Endothelial cell of umbilical vein (primary cell): Measurements from ENCODE around the gene KCNK10. TPM values are rescaled to one million over a fixed set of nuclear protein-coding genes. Genes with fewer than 3 reads are reported as not detected.

Experiments used
- BruUV-seq: library from RNA; stranded (reverse); fragments of 400-500 nt; replicated peaks from 2 replicates; lab custom pipeline; 2021; lab: Mats Ljungman, UMichigan
- CTCF ChIA-PET: fragments of 300-600, 350-600 bp; sonication (Branson Sonifier 250); formaldehyde crosslinking; loops from one replicate; lab custom pipeline; 2021; ENCODE audit warnings: antibody characterized with exemption, inconsistent platforms; lab: Charles Lee
- POLR2A ChIA-PET: fragments of 300-600, 350-600 bp; sonication (Branson Sonifier 250); formaldehyde crosslinking; loops from one replicate; lab custom pipeline; 2021; ENCODE audit warnings: antibody characterized with exemption, inconsistent platforms; lab: Charles Lee
- DNase-seq: peaks from one replicate; pipeline ENCODE4 v3.0.0-alpha.2; 2011; ENCODE audit warnings: low read depth, low spot score
- FAIRE-seq: peaks from 2 replicates; lab custom pipeline; 2011; peaks lifted over from hg19 to GRCh38; lab: Jason Lieb, UNC
- H2AFZ ChIP-seq: 2 replicates; pipeline ENCODE4 v1.6.0; 2012; ENCODE audit warnings: low read depth, low read length, control low read depth, inconsistent platforms
- H3K27ac ChIP-seq: 2 replicates; pipeline ENCODE4 v1.5.1; 2011; ENCODE audit warnings: low read depth, mild to moderate bottlenecking, control low read depth, low read length, moderate library complexity; ENCODE audit not compliant: insufficient read depth
- H3K27me3 ChIP-seq, 2 experiments: 2 replicates each; pipeline versions ENCODE4 v1.6.0 to v1.6.1; 2011; ENCODE audit warnings: low read length in 2 of 2, mixed read lengths in 1 of 2; ENCODE audit not compliant: control insufficient read depth in 2 of 2, insufficient read depth in 2 of 2
- H3K36me3 ChIP-seq, 2 experiments: 2 replicates in 1 of 2; 3 replicates in 1 of 2; pipeline ENCODE4 v1.5.1; 2011; ENCODE audit warnings: low read length in 2 of 2, mild to moderate bottlenecking in 1 of 2, moderate library complexity in 1 of 2; ENCODE audit not compliant: control insufficient read depth in 2 of 2, insufficient read depth in 2 of 2; ENCODE audit errors: extremely low read depth in 1 of 2
- H3K4me1 ChIP-seq: 3 replicates; pipeline ENCODE4 v1.5.1; 2011; ENCODE audit warnings: mild to moderate bottlenecking, low read length; ENCODE audit not compliant: control insufficient read depth, insufficient read depth; ENCODE audit errors: extremely low read depth
- H3K4me2 ChIP-seq: 2 replicates; pipeline ENCODE4 v1.6.1; 2011; ENCODE audit warnings: low read length, control low read depth, mixed read lengths; ENCODE audit not compliant: insufficient read depth
- H3K4me3 ChIP-seq, 3 experiments: fragments of 200-600 bp in 1 of 3; sonication (generic), shearing (Covaris generic) in 1 of 3; replicated peaks in 1 of 3; 2 replicates each; pipeline ENCODE4 v1.5.1; 2011 to 2016; ENCODE audit warnings: control low read depth in 3 of 3, low read length in 3 of 3, mild to moderate bottlenecking in 2 of 3, inconsistent platforms in 1 of 3, low read depth in 1 of 3, moderate library complexity in 1 of 3; ENCODE audit not compliant: insufficient read depth in 1 of 3
- H3K79me2 ChIP-seq: 2 replicates; pipeline ENCODE4 v1.6.0; 2012; ENCODE audit warnings: low read length, inconsistent platforms; ENCODE audit not compliant: control insufficient read depth, insufficient read depth
- H3K9ac ChIP-seq: replicated peaks from 2 replicates; pipeline ENCODE3; 2011; ENCODE audit warnings: low read length, control low read depth; ENCODE audit not compliant: insufficient read depth; ENCODE audit errors: extremely low read depth
- H3K9me1 ChIP-seq: replicated peaks from 3 replicates; pipeline ENCODE4 v1.6.0; 2011; ENCODE audit warnings: mild to moderate bottlenecking, low read length; ENCODE audit not compliant: control insufficient read depth, insufficient read depth; ENCODE audit errors: extremely low read depth
- H3K9me3 ChIP-seq: replicated peaks from 2 replicates; pipeline ENCODE4 v1.5.1; 2012; ENCODE audit warnings: low read length, inconsistent platforms; ENCODE audit not compliant: control insufficient read depth, insufficient read depth
- H4K20me1 ChIP-seq: replicated peaks from 2 replicates; pipeline ENCODE3; 2011; ENCODE audit warnings: mild to moderate bottlenecking, low read length; ENCODE audit not compliant: control insufficient read depth, insufficient read depth; ENCODE audit errors: extremely low read depth
- EZH2 ChIP-seq: IDR thresholded peaks from 2 replicates; pipeline ENCODE4 v1.6.1; 2012; ENCODE audit warnings: borderline replicate concordance, low read depth, mild to moderate bottlenecking, moderate library complexity, low read length, inconsistent platforms; ENCODE audit not compliant: severe bottlenecking
- FOS ChIP-seq: IDR thresholded peaks from 2 replicates; pipeline ENCODE4 v1.6.1; 2011; ENCODE audit warnings: mild to moderate bottlenecking, low read length, moderate library complexity, borderline replicate concordance; ENCODE audit not compliant: insufficient read depth
- GATA2 ChIP-seq: IDR thresholded peaks from 2 replicates; pipeline ENCODE4 v1.7.0; 2011; ENCODE audit warnings: low read depth, mild to moderate bottlenecking, moderate library complexity, mixed read lengths, low read length; ENCODE audit not compliant: insufficient read length, insufficient read depth
- JUN ChIP-seq: IDR thresholded peaks from 2 replicates; pipeline ENCODE4 v1.6.1; 2011; ENCODE audit warnings: borderline replicate concordance, low read depth; ENCODE audit not compliant: insufficient read length, insufficient read depth
- MYC ChIP-seq: IDR thresholded peaks from one replicate; pipeline ENCODE4 v1.6.1; 2011; ENCODE audit warnings: mild to moderate bottlenecking, low read depth, low read length
- POLR2A ChIP-seq: IDR thresholded peaks from 2 replicates; pipeline ENCODE4 v1.6.1; 2012; ENCODE audit warnings: low read depth, mild to moderate bottlenecking, control low read depth, low read length
- POLR2AphosphoS5 ChIP-seq: IDR thresholded peaks from 2 replicates; pipeline ENCODE4 v1.6.1; 2012; ENCODE audit warnings: low read depth, mild to moderate bottlenecking, control low read depth, low read length, moderate library complexity; ENCODE audit not compliant: insufficient read depth
- dilution Hi-C: fragments of 300-500 bp; cut with MboI; formaldehyde crosslinking; loops from one replicate; pipeline ENCODE4 v1.15.0; 2019; ENCODE audit warnings: low sequenced_read_pairs; ENCODE audit not compliant: extremely low pct_ligation_motif_present
- intact Hi-C: fragments of 100-400 bp; cut with micrococcal nuclease; formaldehyde crosslinking; loops from one replicate; pipeline ENCODE4 v1.10.0; 2022
- polyA plus RNA-seq, 4 experiments: library from polyadenylated mRNA; depleted of rRNA in 3 of 4; stranded (reverse) in 3 of 4; unstranded in 1 of 4; fragments of >200 nt; gene quantifications; 2 replicates each; pipeline versions ENCODE4 v1.2.1 to v1.2.3, GENCODE V29; 2011 to 2012; ENCODE audit warnings: missing spikeins in 1 of 4
- total RNA-seq: library from RNA; stranded (reverse); gene quantifications from 2 replicates; pipeline ENCODE4 v1.2.3, GENCODE V29; 2021
- TF ChIP-seq, protein P1 (sequence below): IDR thresholded peaks from 2 replicates; pipeline ENCODE4 v1.6.1; 2011; ENCODE audit not compliant: insufficient read depth, insufficient read length
- TF ChIP-seq, protein P2 (sequence below), 2 donors: IDR thresholded peaks; 1 replicate in 1 of 2; 2 replicates in 1 of 2; pipeline ENCODE4 v1.5.1; 2011; ENCODE audit warnings: low read length in 2 of 2, mild to moderate bottlenecking in 2 of 2, moderate library complexity in 2 of 2, control low read depth in 1 of 2, inconsistent platforms in 1 of 2, low read depth in 1 of 2; ENCODE audit not compliant: insufficient read depth in 1 of 2; ENCODE audit errors: extremely low read depth in 1 of 2

The KCNK10 gene
- total and polyA plus RNA-seq, 2 donors (not counting 3 experiments of a cell fraction or from before 2014, with no cell fraction given): not detected

DNA sequence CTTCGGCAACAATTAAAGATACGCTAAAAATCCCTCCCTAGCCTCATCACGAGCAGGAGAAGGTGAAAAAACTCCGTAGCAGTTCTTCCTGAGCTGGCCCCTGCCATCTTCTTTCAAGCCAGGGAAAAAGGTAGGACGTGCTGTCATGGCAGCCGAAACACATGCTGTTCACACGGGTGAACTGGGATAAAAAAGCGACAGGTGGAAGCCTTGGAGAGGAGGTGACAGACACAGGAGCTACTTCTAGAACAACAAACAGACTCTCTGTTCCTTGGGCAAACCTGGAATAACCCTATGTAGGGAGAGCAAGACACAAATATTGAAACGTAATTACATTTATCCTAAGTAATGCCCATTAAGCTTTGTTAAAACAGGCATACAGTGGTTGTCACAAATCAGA, 81.3 kb downstream of the KCNK10 start:
- no peak overlapping the region for H3K9ac ChIP-seq
- no TSS peak for BruUV-seq
- H2AFZ ChIP-seq: no peak overlapping the region
- no peaks in the 10 kb centered on the region for H3K9me1 ChIP-seq
- H4K20me1 ChIP-seq: no peaks in the 10 kb centered on the region
- H3K4me1 ChIP-seq: no peaks in the 10 kb centered on the region
- H3K4me2 ChIP-seq: no peak overlapping the region
- no peaks in the 10 kb centered on the region for H3K79me2 ChIP-seq
- no peaks in the 10 kb centered on the region for H3K27me3 ChIP-seq
- dilution Hi-C loops (no loop called here), intact Hi-C loops (no loop called here)
- DNase-seq (no peak), FAIRE-seq (no peak)
- no peak overlapping the region for H3K4me3 ChIP-seq
- no peaks in the 10 kb centered on the region for H3K9me3 ChIP-seq
- POLR2A ChIA-PET: no interaction called here
- CTCF ChIA-PET: no interaction called here
- no peak overlapping the region for H3K27ac ChIP-seq
- TF ChIP-seq FOS: no peak
- TF ChIP-seq MYC: no peak
- no peak for TF ChIP-seq EZH2
- TF ChIP-seq, protein P1, sequence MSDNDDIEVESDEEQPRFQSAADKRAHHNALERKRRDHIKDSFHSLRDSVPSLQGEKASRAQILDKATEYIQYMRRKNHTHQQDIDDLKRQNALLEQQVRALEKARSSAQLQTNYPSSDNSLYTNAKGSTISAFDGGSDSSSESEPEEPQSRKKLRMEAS: no peak
- TF ChIP-seq POLR2AphosphoS5: no peak
- no peak for TF ChIP-seq JUN
- TF ChIP-seq GATA2: no peak
- TF ChIP-seq POLR2A: no peak
- TF ChIP-seq, protein P2, sequence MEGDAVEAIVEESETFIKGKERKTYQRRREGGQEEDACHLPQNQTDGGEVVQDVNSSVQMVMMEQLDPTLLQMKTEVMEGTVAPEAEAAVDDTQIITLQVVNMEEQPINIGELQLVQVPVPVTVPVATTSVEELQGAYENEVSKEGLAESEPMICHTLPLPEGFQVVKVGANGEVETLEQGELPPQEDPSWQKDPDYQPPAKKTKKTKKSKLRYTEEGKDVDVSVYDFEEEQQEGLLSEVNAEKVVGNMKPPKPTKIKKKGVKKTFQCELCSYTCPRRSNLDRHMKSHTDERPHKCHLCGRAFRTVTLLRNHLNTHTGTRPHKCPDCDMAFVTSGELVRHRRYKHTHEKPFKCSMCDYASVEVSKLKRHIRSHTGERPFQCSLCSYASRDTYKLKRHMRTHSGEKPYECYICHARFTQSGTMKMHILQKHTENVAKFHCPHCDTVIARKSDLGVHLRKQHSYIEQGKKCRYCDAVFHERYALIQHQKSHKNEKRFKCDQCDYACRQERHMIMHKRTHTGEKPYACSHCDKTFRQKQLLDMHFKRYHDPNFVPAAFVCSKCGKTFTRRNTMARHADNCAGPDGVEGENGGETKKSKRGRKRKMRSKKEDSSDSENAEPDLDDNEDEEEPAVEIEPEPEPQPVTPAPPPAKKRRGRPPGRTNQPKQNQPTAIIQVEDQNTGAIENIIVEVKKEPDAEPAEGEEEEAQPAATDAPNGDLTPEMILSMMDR (IDR thresholded peaks at IDR 0.05; ENCODE audit: extremely low read depth in 1 of 2, insufficient read depth in 1 of 2, low read depth in 1 of 2, low read length in 2 of 2): no peak
- no peaks in the 10 kb centered on the region for H3K36me3 ChIP-seq
